ENCODE results near the gene CYP11A1.
A peak's percentile ranks its signal among the peaks of the same experiment; 100 is the strongest.

Gene CYP11A1

DNA sequence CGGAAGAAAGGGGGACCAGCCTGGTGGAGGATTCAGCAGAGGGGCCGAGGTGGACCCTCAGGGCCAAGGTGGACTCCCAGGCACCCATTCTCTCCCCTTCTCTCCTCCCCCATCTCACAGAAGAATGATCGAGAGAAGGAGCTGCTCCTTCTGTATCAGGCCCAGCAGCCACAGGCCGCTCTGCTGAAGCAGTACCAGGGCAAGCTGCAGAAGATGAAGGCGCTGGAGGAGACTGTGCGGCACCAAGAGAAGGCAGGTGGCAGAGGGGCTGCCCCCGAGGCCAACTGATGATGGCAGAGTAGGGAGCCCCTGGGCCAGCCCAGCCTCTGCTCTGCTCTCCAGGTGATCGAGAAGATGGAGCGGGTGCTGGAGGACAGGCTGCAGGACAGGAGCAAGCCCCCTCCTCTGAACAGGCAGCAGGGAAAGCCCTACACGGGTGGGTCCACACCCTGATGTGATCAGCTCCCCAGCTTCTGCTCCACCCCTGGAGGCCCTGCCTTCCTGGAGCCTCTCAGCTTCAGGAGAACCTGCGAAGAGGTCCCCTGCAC is 36.5 kb downstream of the CYP11A1 start:
- TF ChIP-seq SIN3A (IDR thresholded peaks at IDR 0.05; ENCODE audit: borderline replicate concordance, insufficient read depth, low read length) (no peak), POLR2AphosphoS5 (IDR thresholded peaks at IDR 0.05; ENCODE audit: low read depth, low read length) (no peak), FOXP2 (optimal IDR thresholded peaks at IDR 0.05; ENCODE audit: borderline replicate concordance, extremely low read depth, extremely low read length, insufficient read depth) (no peak), TAF1 (IDR thresholded peaks at IDR 0.05; ENCODE audit: borderline replicate concordance, insufficient read depth, low read length) (no peak)
- TF ChIP-seq, protein P1, sequence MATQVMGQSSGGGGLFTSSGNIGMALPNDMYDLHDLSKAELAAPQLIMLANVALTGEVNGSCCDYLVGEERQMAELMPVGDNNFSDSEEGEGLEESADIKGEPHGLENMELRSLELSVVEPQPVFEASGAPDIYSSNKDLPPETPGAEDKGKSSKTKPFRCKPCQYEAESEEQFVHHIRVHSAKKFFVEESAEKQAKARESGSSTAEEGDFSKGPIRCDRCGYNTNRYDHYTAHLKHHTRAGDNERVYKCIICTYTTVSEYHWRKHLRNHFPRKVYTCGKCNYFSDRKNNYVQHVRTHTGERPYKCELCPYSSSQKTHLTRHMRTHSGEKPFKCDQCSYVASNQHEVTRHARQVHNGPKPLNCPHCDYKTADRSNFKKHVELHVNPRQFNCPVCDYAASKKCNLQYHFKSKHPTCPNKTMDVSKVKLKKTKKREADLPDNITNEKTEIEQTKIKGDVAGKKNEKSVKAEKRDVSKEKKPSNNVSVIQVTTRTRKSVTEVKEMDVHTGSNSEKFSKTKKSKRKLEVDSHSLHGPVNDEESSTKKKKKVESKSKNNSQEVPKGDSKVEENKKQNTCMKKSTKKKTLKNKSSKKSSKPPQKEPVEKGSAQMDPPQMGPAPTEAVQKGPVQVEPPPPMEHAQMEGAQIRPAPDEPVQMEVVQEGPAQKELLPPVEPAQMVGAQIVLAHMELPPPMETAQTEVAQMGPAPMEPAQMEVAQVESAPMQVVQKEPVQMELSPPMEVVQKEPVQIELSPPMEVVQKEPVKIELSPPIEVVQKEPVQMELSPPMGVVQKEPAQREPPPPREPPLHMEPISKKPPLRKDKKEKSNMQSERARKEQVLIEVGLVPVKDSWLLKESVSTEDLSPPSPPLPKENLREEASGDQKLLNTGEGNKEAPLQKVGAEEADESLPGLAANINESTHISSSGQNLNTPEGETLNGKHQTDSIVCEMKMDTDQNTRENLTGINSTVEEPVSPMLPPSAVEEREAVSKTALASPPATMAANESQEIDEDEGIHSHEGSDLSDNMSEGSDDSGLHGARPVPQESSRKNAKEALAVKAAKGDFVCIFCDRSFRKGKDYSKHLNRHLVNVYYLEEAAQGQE (IDR thresholded peaks at IDR 0.05; ENCODE audit: insufficient read depth in 1 of 2, low read depth in 2 of 2, low read length in 2 of 2): no peak

GRCh38 chr15:74328331-74329056 is 39.0 kb downstream of the CYP11A1 start:
- TF ChIP-seq, protein P1 (IDR thresholded peaks at IDR 0.05; ENCODE audit: insufficient read depth in 1 of 2, low read depth in 2 of 2, low read length in 2 of 2): no peak
- no peak for TF ChIP-seq POLR2AphosphoS5 (IDR thresholded peaks at IDR 0.05; ENCODE audit: low read depth, low read length)
- TF ChIP-seq TAF1 (IDR thresholded peaks at IDR 0.05; ENCODE audit: borderline replicate concordance, insufficient read depth, low read length): no peak

DNA sequence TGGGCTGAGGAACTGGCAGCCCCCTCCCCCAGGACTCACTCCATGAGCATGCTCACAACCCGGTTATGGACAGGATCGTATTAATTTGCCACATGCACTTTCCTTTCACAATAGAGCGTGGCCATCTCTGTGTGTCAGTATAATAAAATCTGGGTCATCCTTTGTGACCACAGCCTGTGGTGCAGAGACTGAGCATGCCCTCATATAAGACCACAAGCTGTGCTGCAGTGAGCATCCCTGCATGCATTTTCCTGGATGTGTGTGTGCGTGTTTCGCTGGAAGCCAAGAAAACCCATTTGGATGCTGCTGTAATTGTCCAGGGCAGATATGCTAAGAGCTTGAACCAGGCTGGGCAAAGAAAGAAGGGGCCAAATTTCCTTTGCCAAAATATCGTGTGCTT is 39.7 kb downstream of the CYP11A1 start:
- no peak for TF ChIP-seq TAF1 (IDR thresholded peaks at IDR 0.05; ENCODE audit: borderline replicate concordance, insufficient read depth, low read length)
- TF ChIP-seq, protein P1 (IDR thresholded peaks at IDR 0.05; ENCODE audit: insufficient read depth in 1 of 2, low read depth in 2 of 2, low read length in 2 of 2): no peak
- no peak for TF ChIP-seq FOXP2 (optimal IDR thresholded peaks at IDR 0.05; ENCODE audit: borderline replicate concordance, extremely low read depth, extremely low read length, insufficient read depth)
- TF ChIP-seq POLR2AphosphoS5 (IDR thresholded peaks at IDR 0.05; ENCODE audit: low read depth, low read length): no peak
- no peak for TF ChIP-seq SIN3A (IDR thresholded peaks at IDR 0.05; ENCODE audit: borderline replicate concordance, insufficient read depth, low read length)

GRCh38 chr15:74326746-74327145 is 40.7 kb downstream of the CYP11A1 start:
- no peak for TF ChIP-seq SIN3A (IDR thresholded peaks at IDR 0.05; ENCODE audit: borderline replicate concordance, insufficient read depth, low read length)
- TF ChIP-seq, protein P1 (IDR thresholded peaks at IDR 0.05; ENCODE audit: insufficient read depth in 1 of 2, low read depth in 2 of 2, low read length in 2 of 2): no peak
- TF ChIP-seq FOXP2 (optimal IDR thresholded peaks at IDR 0.05; ENCODE audit: borderline replicate concordance, extremely low read depth, extremely low read length, insufficient read depth): peak; percentile 41
- TF ChIP-seq POLR2AphosphoS5 (IDR thresholded peaks at IDR 0.05; ENCODE audit: low read depth, low read length): no peak
- no peak for TF ChIP-seq TAF1 (IDR thresholded peaks at IDR 0.05; ENCODE audit: borderline replicate concordance, insufficient read depth, low read length)
